ENCODE results near the gene NOP16.
"Not testable (repeated sequence)": the region's sequence is repeated elsewhere in the genome, so short reads cannot be mapped to it uniquely, and the experiment has no call there.

NOP16 gene

DNA sequence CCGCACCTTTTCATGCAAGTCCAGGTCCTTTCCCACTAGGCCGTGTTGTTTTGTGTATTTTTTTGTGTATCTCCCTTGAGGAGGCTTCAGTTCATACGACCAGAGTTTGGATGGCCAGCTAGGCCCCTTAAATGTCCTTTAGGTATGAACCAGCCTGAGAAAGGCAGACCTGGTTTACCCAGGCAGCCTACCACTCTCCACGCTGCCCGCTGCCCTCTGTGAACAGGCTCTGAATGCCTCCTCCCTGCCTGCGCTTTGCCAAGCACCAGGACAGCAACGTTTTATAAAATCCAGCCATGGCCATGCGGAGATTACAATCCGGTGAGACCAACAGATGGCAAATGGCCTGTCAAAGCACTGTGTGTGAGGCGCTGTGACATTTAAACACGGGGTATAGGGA lies 28.6 kb upstream of the NOP16 start:
- Histone ChIP-seq H3K9ac (ENCODE audit: low read length) (peak overlapping the region; percentile 39), H3K27ac (ENCODE audit: low read depth, low read length) (peak overlapping the region; percentile 10), H3K27me3 (ENCODE audit: control insufficient read depth in 1 of 2, insufficient read depth in 2 of 2, low read length in 2 of 2) (no peaks in the 10 kb centered on the region), H3K4me3 (ENCODE audit: low read depth in 1 of 2, low read length in 2 of 2) (peak overlapping the region in 1 of 2 donors; percentile 53), H3K4me1 (ENCODE audit: insufficient read depth, low read length) (peaks cover 35% of the 10 kb centered on the region), H3K9me3 (ENCODE audit: low read length) (no peaks in the 10 kb centered on the region), H3K36me3 (ENCODE audit: insufficient read depth, low read length) (no peaks in the 10 kb centered on the region)

DNA sequence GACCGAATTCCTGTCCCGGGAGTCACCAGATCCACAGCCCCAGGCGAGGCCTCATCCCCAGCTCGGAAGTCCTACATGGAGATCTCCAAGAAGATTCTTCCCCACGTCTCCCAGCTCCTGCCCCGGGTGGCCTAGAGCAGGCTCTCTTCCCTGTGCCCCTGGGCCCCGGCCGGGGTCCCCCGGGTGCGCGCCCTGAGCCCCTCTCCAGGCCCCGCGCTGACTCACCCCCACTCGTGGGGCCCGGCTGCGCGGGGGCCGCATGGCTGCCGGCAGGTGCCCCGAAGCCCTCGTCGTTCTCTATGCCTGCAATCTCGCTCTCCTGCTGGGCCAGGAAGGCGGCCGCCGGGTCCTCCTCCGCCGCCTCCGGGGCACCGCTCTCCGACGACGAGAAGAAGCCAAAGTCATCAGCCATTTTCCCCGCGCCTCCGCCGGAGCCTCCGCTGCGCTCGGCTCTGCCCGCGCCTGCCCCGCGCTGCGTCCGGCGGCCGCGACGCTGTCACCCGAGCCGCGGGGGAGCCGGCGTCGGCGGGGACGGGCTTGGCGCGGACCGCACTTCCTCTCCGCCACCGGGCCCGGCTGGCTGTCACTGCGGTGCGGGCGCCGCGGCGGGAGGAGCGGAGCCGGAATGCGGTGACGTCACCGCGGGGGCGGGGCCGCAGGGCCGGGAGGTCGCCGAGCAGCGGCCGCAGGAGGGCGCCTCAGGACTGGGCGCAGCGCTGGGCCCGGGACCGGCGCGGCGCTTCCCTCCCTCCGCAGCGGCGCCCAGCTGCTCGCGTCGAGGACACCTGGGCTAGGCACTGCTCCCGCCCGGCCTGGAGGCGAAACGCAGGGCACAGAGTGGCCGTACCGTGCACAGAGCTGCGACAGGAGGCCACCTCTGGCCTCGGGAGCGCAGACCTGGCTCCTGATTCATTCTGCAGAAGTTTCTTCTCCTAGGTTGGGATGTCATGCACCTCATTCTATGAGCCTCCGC lies 27.8 kb upstream of the NOP16 start, which contains the start of gene CLTB:
Gene CLTB, minus strand, starts transcription at position 588 of the 973 bp plus-strand sequence. Its CDS starts 176 bp downstream, at position 412.
- Histone ChIP-seq H3K27ac (ENCODE audit: low read depth, low read length) (peak within 1 kb of the TSS; percentile 83), H3K4me1 (ENCODE audit: insufficient read depth, low read length) (peaks cover 35% of the 10 kb centered on the region), H3K4me3 (ENCODE audit: low read depth in 1 of 2, low read length in 2 of 2) (peak within 1 kb of the TSS; percentile 48 to 89), H3K9ac (ENCODE audit: low read length) (peak within 1 kb of the TSS; percentile 86), H3K9me3 (ENCODE audit: low read length) (no peaks in the 10 kb centered on the region), H3K27me3 (ENCODE audit: control insufficient read depth in 1 of 2, insufficient read depth in 2 of 2, low read length in 2 of 2) (no peaks in the 10 kb centered on the region), H3K36me3 (ENCODE audit: insufficient read depth, low read length) (peaks cover 2% of the 10 kb centered on the region)

DNA sequence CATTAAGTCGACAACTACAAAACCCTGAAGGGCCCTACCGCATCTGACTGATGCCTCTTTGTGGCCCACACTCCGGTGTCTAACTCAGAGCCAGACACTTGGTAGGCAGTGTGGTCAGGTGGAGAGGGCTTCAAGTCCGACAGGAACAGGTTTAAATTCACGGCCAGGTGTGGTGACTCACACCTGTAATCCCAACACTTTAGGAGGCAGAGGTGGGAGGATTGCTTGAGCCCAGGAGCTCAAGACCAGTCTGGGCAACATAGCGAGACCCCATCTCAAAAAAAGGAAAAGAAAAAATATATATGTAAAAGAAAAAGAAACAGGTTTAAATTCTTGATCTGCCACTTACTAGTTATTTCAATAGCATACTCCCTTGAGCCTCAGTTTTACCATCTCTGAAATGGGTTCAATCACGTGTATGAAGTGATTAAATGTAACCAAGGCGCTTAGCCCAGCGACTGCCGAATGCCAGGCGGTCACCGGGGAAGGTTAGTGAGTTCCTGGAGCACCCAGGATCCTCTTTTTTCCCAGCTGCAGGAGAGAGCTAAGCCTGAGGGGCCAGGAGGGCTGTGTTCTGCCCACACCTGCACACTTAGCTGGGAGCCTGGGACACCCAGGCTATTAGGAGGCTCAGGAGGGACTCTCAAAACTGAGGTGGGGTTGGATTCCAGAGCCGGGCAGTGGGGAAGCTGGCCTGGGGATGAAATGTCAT lies 27.0 kb upstream of the NOP16 start:
- no peaks in the 10 kb centered on the region for H3K27me3 ChIP-seq (ENCODE audit: control insufficient read depth in 1 of 2, insufficient read depth in 2 of 2, low read length in 2 of 2)
- peak overlapping the region; percentile 83 for H3K27ac ChIP-seq (ENCODE audit: low read depth, low read length)
- no peaks in the 10 kb centered on the region for H3K9me3 ChIP-seq (ENCODE audit: low read length)
- peak overlapping the region; percentile 48 to 89 for H3K4me3 ChIP-seq (ENCODE audit: low read depth in 1 of 2, low read length in 2 of 2)
- peaks cover 10% of the 10 kb centered on the region for H3K36me3 ChIP-seq (ENCODE audit: insufficient read depth, low read length)
- peaks cover 35% of the 10 kb centered on the region for H3K4me1 ChIP-seq (ENCODE audit: insufficient read depth, low read length)
- peak overlapping the region; percentile 86 for H3K9ac ChIP-seq (ENCODE audit: low read length)

DNA sequence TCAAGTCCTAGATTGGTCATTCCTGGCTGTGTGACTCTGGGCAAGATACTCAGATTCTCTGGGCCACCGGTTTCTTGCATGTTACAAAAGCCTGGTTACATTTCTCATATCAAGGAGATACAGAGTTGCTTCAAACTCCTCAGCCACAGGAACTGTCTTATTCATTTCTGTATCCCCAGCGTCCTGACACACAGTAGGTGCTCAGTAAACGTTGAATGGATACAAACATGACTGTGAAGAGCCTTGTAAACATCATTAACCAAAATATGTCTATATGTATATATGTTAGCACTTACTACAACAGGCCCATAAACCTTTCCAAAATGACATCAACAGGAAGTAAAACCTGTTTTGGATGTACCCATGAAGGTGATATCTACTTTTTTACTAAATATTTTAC lies 26.3 kb upstream of the NOP16 start:
- H3K27me3 ChIP-seq (ENCODE audit: control insufficient read depth in 1 of 2, insufficient read depth in 2 of 2, low read length in 2 of 2), result no peaks in the 10 kb centered on the region
- H3K9ac ChIP-seq (ENCODE audit: low read length), result no peak overlapping the region
- peaks cover 35% of the 10 kb centered on the region for H3K4me1 ChIP-seq (ENCODE audit: insufficient read depth, low read length)
- peaks cover 17% of the 10 kb centered on the region for H3K36me3 ChIP-seq (ENCODE audit: insufficient read depth, low read length)
- H3K27ac ChIP-seq (ENCODE audit: low read depth, low read length), result no peak overlapping the region
- H3K4me3 ChIP-seq (ENCODE audit: low read depth in 1 of 2, low read length in 2 of 2), result peak overlapping the region; percentile 48 to 89
- H3K9me3 ChIP-seq (ENCODE audit: low read length), result no peaks in the 10 kb centered on the region

DNA sequence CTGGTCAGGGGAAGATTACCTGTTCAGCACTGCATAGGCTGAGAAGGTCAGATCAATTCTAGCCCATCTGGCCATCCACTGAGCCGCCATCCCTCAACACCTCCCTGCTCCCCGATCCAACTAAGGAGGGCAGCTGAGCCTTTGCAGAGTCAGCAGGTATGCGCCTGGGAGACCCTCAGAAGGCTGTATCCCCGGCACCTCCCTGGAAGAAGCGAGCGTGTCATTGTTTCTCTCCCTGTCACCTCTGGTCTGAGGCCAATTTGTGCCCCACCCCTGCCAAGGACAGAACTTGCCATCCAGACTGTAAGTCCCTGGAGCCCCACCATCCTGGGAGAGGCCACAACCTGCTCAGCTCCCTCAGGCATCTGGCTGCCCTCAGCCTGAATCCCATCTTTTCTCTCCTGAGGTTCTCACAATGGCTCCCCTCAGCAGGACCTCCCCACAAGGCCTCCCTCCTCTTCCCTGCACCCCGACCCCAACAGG lies 25.4 kb upstream of the NOP16 start:
- no peak overlapping the region for H3K9ac ChIP-seq (ENCODE audit: low read length)
- peaks cover 35% of the 10 kb centered on the region for H3K4me1 ChIP-seq (ENCODE audit: insufficient read depth, low read length)
- no peaks in the 10 kb centered on the region for H3K27me3 ChIP-seq (ENCODE audit: control insufficient read depth in 1 of 2, insufficient read depth in 2 of 2, low read length in 2 of 2)

DNA sequence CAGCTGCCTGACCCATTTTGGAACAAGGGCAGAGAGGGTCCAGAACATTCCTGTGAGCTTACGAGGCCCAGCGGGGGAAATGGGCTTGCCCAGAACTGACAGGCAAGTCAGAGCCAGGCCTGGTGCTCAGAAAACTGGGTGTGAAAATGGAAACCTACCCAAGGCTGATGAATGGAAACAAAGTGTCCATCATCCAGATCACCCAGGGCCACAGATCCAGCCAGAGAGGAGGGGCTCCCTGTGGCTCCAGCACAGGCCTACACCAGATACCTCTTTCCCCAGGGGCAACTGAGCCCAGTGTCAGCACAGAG lies 24.8 kb upstream of the NOP16 start:
- H3K36me3 ChIP-seq (ENCODE audit: insufficient read depth, low read length), result peaks cover 17% of the 10 kb centered on the region
- no peak overlapping the region for H3K9ac ChIP-seq (ENCODE audit: low read length)
- no peak overlapping the region for H3K27ac ChIP-seq (ENCODE audit: low read depth, low read length)
- no peaks in the 10 kb centered on the region for H3K27me3 ChIP-seq (ENCODE audit: control insufficient read depth in 1 of 2, insufficient read depth in 2 of 2, low read length in 2 of 2)
- H3K9me3 ChIP-seq (ENCODE audit: low read length), result no peaks in the 10 kb centered on the region
- H3K4me3 ChIP-seq (ENCODE audit: low read depth in 1 of 2, low read length in 2 of 2), result no peak overlapping the region
- peaks cover 35% of the 10 kb centered on the region for H3K4me1 ChIP-seq (ENCODE audit: insufficient read depth, low read length)

More for the DNA sequence above, 25.4 kb upstream of the NOP16 start:
- Histone ChIP-seq H3K36me3 (ENCODE audit: insufficient read depth, low read length) (peaks cover 17% of the 10 kb centered on the region), H3K4me3 (ENCODE audit: low read depth in 1 of 2, low read length in 2 of 2) (no peak overlapping the region), H3K27ac (ENCODE audit: low read depth, low read length) (no peak overlapping the region), H3K9me3 (ENCODE audit: low read length) (no peaks in the 10 kb centered on the region)

DNA sequence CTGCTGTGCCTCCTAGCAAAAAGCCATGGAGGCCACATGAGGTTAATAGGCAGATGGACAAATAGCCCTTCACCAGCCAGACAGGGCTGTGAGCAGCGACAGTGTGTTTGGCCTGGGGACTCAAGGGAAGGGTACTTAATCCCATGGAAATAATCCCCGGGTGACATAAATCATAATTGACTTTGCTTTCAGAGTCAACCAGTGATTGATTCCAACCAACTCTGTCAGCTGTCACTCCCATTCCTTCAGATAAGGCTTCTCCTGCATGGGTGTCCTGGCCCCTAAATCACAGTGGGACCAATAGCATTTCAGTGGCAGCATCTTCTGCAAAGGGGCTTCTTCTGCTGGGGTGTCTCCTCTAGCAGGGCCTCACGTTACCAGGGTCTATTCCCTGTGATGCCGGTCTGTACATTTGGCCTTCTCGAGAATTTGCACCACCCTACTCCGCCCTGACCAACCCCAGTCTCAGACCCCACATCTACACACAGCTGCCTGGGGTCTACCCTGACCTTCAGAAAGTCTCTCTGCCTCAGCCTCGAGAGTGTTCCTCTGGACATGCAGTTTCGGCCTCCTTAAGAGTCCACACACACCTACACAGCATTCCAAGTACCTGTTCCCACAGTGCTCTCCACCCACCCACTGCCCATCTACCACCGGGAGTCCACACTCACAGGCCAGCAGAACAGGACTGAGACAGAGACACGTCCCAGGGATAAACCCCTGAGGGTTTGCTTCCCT lies 24.3 kb upstream of the NOP16 start:
- no peak overlapping the region for H3K27ac ChIP-seq (ENCODE audit: low read depth, low read length)
- no peaks in the 10 kb centered on the region for H3K27me3 ChIP-seq (ENCODE audit: control insufficient read depth in 1 of 2, insufficient read depth in 2 of 2, low read length in 2 of 2)
- H3K4me3 ChIP-seq (ENCODE audit: low read depth in 1 of 2, low read length in 2 of 2), result no peak overlapping the region
- peaks cover 35% of the 10 kb centered on the region for H3K4me1 ChIP-seq (ENCODE audit: insufficient read depth, low read length)
- no peak overlapping the region for H3K9ac ChIP-seq (ENCODE audit: low read length)
- peaks cover 21% of the 10 kb centered on the region for H3K36me3 ChIP-seq (ENCODE audit: insufficient read depth, low read length)
- no peaks in the 10 kb centered on the region for H3K9me3 ChIP-seq (ENCODE audit: low read length)

DNA sequence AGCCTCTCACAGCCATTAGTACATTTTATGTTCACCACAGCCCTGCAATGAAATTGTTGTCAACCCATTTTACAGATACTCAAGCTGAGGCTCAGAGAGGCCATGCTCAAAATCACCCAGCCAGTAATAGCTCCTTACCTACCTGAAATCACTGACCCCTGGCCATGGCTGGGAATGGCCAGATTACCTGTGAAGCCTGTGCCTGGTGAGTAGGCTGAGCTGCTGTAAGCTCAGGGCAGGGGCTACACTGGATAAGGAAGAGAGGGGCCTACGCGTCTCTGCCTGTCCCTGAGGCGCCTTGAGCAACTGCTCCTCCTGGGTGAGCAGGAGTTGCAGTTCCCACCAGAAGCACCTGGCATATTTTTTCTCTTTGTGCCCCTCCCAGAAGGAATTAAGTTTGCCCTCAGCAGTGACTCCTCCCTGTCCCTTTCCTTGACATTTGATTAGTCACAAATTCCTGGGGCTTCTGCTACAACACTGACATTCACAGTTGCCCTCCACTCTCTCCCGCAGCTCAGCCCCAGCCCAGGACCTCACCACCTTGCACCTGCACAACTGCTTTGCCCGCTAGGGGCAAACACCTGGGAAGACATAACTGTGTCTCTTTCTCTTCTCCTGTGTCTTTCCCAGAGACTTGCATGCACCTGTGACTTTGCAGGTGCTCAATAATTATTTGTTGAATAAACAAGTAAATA lies 22.2 kb upstream of the NOP16 start:
- Histone ChIP-seq H3K9me3 (ENCODE audit: low read length) (no peaks in the 10 kb centered on the region), H3K4me1 (ENCODE audit: insufficient read depth, low read length) (peaks cover 28% of the 10 kb centered on the region), H3K27ac (ENCODE audit: low read depth, low read length) (no peak overlapping the region), H3K36me3 (ENCODE audit: insufficient read depth, low read length) (peaks cover 24% of the 10 kb centered on the region), H3K4me3 (ENCODE audit: low read depth in 1 of 2, low read length in 2 of 2) (no peak overlapping the region), H3K27me3 (ENCODE audit: control insufficient read depth in 1 of 2, insufficient read depth in 2 of 2, low read length in 2 of 2) (no peaks in the 10 kb centered on the region), H3K9ac (ENCODE audit: low read length) (no peak overlapping the region)

DNA sequence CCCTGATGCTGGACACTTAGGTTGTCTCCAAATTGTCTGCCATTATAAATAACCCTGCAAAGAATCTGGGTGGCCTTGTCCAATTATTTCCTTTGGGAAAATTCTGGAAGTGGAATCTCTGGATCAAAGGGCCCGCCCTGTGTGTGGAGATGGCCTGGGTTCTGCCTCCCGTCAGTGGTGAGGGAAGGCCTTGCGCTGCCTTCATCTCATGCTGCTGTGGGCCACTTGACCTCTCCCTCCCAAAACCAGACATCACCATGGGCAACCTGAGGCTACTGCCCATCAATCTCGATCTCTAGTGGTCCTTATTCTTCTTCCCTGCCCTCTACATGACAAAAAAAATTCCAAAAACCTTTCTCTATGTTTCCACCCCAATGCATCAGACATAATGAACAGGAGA lies 21.4 kb upstream of the NOP16 start:
- no peak overlapping the region for H3K27ac ChIP-seq (ENCODE audit: low read depth, low read length)
- H3K36me3 ChIP-seq (ENCODE audit: insufficient read depth, low read length), result peaks cover 24% of the 10 kb centered on the region
- H3K27me3 ChIP-seq (ENCODE audit: control insufficient read depth in 1 of 2, insufficient read depth in 2 of 2, low read length in 2 of 2), result no peaks in the 10 kb centered on the region
- peaks cover 19% of the 10 kb centered on the region for H3K4me1 ChIP-seq (ENCODE audit: insufficient read depth, low read length)
- H3K9ac ChIP-seq (ENCODE audit: low read length), result no peak overlapping the region
- H3K4me3 ChIP-seq (ENCODE audit: low read depth in 1 of 2, low read length in 2 of 2), result no peak overlapping the region
- no peaks in the 10 kb centered on the region for H3K9me3 ChIP-seq (ENCODE audit: low read length)

DNA sequence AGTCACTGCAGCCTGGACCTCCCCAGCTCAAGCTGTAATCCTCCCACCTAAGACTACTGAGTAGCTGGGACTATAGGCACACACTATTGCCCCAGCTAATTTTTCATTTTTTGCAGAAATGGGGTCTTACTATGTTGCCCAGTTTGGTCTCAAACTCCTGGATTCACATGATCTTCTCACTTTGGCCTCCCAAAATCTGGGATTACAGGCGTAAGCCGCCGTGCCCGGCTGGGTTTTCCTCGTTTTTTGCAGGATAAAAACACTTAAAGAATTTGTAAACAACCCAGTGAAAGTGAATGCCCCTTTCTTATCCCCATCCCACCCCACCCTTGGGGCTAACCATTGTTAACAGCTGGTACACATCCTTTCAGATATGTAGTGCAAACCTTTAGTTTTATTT lies 20.2 kb upstream of the NOP16 start:
- peaks cover 7% of the 10 kb centered on the region for H3K4me1 ChIP-seq (ENCODE audit: insufficient read depth, low read length)
- H3K27ac ChIP-seq (ENCODE audit: low read depth, low read length), result no peak overlapping the region
- no peaks in the 10 kb centered on the region for H3K27me3 ChIP-seq (ENCODE audit: control insufficient read depth in 1 of 2, insufficient read depth in 2 of 2, low read length in 2 of 2)
- H3K9ac ChIP-seq (ENCODE audit: low read length), result no peak overlapping the region
- H3K36me3 ChIP-seq (ENCODE audit: insufficient read depth, low read length), result peaks cover 24% of the 10 kb centered on the region
- no peaks in the 10 kb centered on the region for H3K9me3 ChIP-seq (ENCODE audit: low read length)
- H3K4me3 ChIP-seq (ENCODE audit: low read depth in 1 of 2, low read length in 2 of 2), result no peak overlapping the region

DNA sequence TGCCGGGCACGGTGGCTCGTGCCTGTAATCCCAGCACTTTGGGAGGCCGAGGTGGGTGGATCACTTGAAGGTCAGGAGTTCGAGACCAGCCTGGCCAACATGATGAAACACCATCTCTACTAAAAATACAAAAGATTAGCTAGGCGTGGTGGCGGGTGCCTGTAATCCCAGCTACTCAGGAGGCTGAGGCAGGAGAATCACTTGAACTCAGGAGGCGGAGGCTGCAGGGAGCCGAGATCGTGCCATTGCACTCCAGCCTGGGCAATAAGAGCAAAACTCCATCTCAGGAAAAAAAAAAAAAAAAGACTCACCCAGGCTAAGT lies 19.8 kb upstream of the NOP16 start:
- not testable (repeated sequence) for H3K27me3 ChIP-seq (ENCODE audit: control insufficient read depth in 1 of 2, insufficient read depth in 2 of 2, low read length in 2 of 2); H3K9ac ChIP-seq (ENCODE audit: low read length); H3K27ac ChIP-seq (ENCODE audit: low read depth, low read length); H3K4me3 ChIP-seq (ENCODE audit: low read depth in 1 of 2, low read length in 2 of 2); H3K4me1 ChIP-seq (ENCODE audit: insufficient read depth, low read length); H3K9me3 ChIP-seq (ENCODE audit: low read length)
- peaks cover 24% of the 10 kb centered on the region for H3K36me3 ChIP-seq (ENCODE audit: insufficient read depth, low read length)

All from muscle layer of colon (tissue), 2 donors.